Measurements from ENCODE around the gene ZNF254.
"Not testable (repeated sequence)": the region's sequence is repeated elsewhere in the genome, so short reads cannot be mapped to it uniquely, and the experiment has no call there.

Gene ZNF254

DNA sequence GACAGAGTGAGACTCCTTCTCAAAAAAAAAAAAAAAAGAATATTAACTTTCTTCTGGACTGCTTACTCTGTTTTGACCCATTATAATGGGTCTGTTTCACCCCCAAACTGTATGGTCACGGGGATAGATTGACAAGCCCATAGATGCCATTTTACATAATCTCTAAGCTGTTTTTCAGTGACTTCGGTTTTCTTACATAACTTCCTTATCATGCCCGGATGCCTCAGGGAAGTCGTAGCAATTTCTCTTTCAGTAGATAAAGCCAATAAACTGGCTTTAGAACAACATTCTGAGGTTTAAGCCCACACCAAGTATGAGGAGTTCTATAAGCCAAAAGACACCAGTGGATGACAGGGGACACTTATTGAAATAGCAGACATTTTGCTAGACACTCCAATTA, 5.9 kb upstream of the ZNF254 start:
- no peak for DNase-seq (ENCODE audit: low read depth)
- TF ChIP-seq, protein P1, sequence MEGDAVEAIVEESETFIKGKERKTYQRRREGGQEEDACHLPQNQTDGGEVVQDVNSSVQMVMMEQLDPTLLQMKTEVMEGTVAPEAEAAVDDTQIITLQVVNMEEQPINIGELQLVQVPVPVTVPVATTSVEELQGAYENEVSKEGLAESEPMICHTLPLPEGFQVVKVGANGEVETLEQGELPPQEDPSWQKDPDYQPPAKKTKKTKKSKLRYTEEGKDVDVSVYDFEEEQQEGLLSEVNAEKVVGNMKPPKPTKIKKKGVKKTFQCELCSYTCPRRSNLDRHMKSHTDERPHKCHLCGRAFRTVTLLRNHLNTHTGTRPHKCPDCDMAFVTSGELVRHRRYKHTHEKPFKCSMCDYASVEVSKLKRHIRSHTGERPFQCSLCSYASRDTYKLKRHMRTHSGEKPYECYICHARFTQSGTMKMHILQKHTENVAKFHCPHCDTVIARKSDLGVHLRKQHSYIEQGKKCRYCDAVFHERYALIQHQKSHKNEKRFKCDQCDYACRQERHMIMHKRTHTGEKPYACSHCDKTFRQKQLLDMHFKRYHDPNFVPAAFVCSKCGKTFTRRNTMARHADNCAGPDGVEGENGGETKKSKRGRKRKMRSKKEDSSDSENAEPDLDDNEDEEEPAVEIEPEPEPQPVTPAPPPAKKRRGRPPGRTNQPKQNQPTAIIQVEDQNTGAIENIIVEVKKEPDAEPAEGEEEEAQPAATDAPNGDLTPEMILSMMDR (conservative IDR thresholded peaks at IDR 0.05; ENCODE audit: low read depth, low read length): no peak

DNA sequence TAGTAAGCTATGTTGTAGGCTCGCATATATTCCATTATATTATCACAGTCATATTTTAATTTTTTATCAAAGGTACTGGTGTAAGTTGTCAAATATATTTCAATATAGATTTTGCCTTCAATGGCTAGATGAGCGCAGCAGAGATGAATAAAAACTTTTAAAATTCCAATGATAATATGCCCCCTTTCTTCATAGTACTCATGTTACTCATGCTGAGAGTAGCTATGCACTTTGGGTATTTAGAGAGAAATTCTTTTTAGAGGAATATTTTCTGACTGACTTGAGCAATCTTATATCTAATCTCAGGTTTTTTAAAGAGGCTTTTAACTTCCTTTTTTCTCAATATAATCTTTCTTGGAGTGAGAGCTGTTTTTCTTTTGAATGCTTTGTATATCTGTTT, 11.4 kb downstream of the ZNF254 start:
- peak; percentile 33 for DNase-seq (ENCODE audit: low read depth)
- H3K4me3 ChIP-seq (ENCODE audit: low read depth, low read length): no peak overlapping the region
- TF ChIP-seq, protein P1 (conservative IDR thresholded peaks at IDR 0.05; ENCODE audit: low read depth, low read length): no peak

More for the DNA sequence above, 5.9 kb upstream of the ZNF254 start:
- H3K4me3 ChIP-seq (ENCODE audit: low read depth, low read length): no peak overlapping the region

DNA sequence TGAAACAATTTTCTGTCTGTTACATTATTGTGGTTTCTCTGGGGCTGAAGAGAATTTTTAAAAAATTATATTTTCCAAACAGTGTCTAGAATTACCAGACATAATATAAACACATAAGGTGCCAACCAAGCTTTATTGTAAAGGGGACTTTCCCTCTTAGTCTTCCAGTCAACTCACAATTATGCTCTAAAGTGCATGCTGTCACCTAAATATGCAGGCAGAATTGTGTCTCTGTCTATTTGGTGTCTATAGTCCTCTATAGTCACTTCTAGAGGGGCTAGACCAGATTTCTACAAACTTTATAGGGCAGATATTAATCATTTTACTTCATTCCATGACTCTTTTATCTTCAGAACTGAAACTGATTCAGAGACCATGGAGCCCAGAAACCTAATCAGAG, 12.8 kb downstream of the ZNF254 start:
- TF ChIP-seq, protein P1 (conservative IDR thresholded peaks at IDR 0.05; ENCODE audit: low read depth, low read length): no peak
- peak; percentile 38 for DNase-seq (ENCODE audit: low read depth)
- no peak overlapping the region for H3K4me3 ChIP-seq (ENCODE audit: low read depth, low read length)

DNA sequence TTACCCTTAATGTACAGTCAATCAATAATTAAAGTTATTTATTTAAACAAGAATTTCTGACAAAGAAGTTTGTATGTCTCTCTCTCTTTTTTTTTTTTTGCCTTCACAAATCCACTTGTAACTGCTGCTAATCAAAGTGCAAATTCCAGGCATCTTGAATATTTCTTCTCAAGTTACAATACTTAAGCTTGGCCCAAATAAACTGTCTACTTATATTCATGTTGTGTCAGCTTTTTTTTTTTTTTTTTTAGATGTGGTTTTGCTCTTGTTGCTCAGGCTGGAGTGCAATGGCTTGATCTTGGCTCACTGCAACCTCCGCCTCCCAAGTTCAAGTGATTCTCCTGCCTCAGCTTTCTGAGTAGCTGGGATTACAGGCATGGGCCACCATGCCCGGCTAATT, 13.6 kb downstream of the ZNF254 start:
- DNase-seq (ENCODE audit: low read depth): peak; percentile 55

DNA sequence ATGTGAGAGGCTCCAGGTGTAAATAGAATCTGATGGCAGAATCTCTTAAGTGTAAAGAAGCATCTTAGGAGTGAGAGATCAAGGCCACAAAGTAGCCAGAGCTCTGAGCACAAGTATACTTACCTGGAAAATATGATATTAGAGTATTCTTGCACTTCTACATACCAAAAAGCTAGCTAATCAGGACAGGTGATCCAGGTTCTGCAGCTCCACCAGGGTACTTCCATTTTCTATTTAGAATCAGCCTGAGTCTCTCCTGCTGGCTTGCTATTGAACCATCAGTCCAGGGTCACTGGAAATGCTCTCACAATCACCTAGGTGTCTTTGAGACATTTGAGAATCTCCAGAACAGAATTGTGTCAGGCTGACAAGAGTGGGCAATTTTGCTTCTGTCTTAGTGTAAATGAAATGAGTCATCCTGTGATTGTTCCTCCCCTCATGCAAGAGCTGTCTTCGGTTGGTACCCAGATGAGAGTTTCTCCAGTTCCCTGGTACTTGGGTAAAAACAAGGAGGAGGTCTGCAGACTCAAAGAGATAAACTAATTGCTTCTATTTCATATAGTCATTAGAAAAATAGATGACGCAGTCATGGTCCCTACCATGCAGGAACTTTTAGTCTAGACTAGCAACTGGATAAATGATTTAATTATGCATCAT, 14.6 kb downstream of the ZNF254 start:
- peak; percentile 46 for DNase-seq (ENCODE audit: low read depth)
- H3K4me3 ChIP-seq (ENCODE audit: low read depth, low read length): no peak overlapping the region
- TF ChIP-seq, protein P1 (conservative IDR thresholded peaks at IDR 0.05; ENCODE audit: low read depth, low read length): no peak

More for the DNA sequence above, 13.6 kb downstream of the ZNF254 start:
- not testable (repeated sequence) for H3K4me3 ChIP-seq (ENCODE audit: low read depth, low read length)

DNA sequence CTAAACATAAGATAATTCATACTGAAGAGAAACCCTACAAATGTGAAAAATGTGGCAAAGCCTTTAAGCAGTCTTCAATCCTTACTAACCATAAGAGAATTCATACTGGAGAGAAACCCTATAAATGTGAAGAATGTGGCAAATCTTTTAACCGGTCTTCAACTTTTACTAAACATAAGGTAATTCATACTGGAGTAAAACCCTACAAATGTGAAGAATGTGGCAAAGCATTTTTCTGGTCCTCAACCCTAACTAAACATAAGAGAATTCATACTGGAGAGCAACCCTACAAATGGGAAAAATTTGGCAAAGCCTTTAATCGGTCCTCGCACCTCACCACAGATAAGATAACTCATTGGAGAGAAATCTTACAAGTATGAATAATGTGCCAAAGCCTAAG, 40.6 kb downstream of the ZNF254 start:
- H3K4me3 ChIP-seq (ENCODE audit: low read depth, low read length): no peak overlapping the region
- no peak for DNase-seq (ENCODE audit: low read depth)
- TF ChIP-seq, protein P1 (conservative IDR thresholded peaks at IDR 0.05; ENCODE audit: low read depth, low read length): no peak

DNA sequence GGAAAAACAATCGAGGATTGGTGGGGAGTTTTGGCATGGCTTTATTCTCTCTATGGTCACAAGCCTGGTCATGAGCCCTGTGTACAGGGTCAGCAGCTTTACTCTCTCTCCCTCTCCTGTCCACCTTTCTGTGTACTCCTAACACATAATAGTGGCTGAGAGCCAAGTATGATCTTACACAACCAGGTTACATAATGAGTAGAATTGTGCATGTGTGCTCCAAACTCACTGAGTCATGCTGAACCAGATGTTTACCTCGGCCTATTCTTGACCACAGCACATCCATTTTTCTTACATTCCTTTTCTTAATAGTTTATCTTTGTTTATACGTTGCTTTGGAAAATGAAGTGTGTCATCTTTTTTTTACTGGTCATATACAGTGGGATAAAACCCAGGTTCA, 53.1 kb downstream of the ZNF254 start:
- peak; percentile 96 for DNase-seq (ENCODE audit: low read depth)
- TF ChIP-seq, protein P1 (conservative IDR thresholded peaks at IDR 0.05; ENCODE audit: low read depth, low read length): no peak
- H3K4me3 ChIP-seq (ENCODE audit: low read depth, low read length): no peak overlapping the region

Measured in choroid plexus epithelial cell (primary cell).